ENCODE results near the gene DMTF1.

DMTF1 gene

GRCh38 chr7:87144173-87144657, 8.0 kb upstream of the DMTF1 start:
- in situ Hi-C loops (cut with MboI; ENCODE audit: low sequenced_read_pairs, unreplicated experiment): loop anchor here (10.0 kb wide), 1 partner anchor 69 kb away; no protein-coding TSS in a partner anchor
- TF ChIP-seq CTCF (IDR thresholded peaks at IDR 0.05; ENCODE audit: borderline replicate concordance, control extremely low read depth, extremely low read depth, insufficient read depth, missing control alignments): no peak
- DNase-seq (ENCODE audit: low spot score): peak; percentile 57

GRCh38 chr7:87146740-87147386, 5.4 kb upstream of the DMTF1 start:
- no peak for TF ChIP-seq CTCF (IDR thresholded peaks at IDR 0.05; ENCODE audit: borderline replicate concordance, control extremely low read depth, extremely low read depth, insufficient read depth, missing control alignments)
- DNase-seq (ENCODE audit: low spot score): no peak
- in situ Hi-C loops (cut with MboI; ENCODE audit: low sequenced_read_pairs, unreplicated experiment): loop anchor here (10.0 kb wide), 1 partner anchor 72 kb away; no protein-coding TSS in a partner anchor

- TF ChIP-seq CTCF (IDR thresholded peaks at IDR 0.05; ENCODE audit: borderline replicate concordance, control extremely low read depth, extremely low read depth, insufficient read depth, missing control alignments): no peak
- no peak for DNase-seq (ENCODE audit: low spot score)
- in situ Hi-C loops (cut with MboI; ENCODE audit: low sequenced_read_pairs, unreplicated experiment): loop anchor here (10.0 kb wide), 1 partner anchor 73 kb away; no protein-coding TSS in a partner anchor
These were observed 4.8 kb upstream of the DMTF1 start for GRCh38 chr7:87147500-87147899.

GRCh38 chr7:87148332-87148955, 3.8 kb upstream of the DMTF1 start:
- no peak for TF ChIP-seq CTCF (IDR thresholded peaks at IDR 0.05; ENCODE audit: borderline replicate concordance, control extremely low read depth, extremely low read depth, insufficient read depth, missing control alignments)
- peak; percentile 45 for DNase-seq (ENCODE audit: low spot score)
- in situ Hi-C loops (cut with MboI; ENCODE audit: low sequenced_read_pairs, unreplicated experiment): loop anchor here (10.0 kb wide), 1 partner anchor 74 kb away; no protein-coding TSS in a partner anchor

- in situ Hi-C loops (cut with MboI; ENCODE audit: low sequenced_read_pairs, unreplicated experiment): no loop called here
- TF ChIP-seq CTCF (IDR thresholded peaks at IDR 0.05; ENCODE audit: borderline replicate concordance, control extremely low read depth, extremely low read depth, insufficient read depth, missing control alignments): no peak
- no peak for DNase-seq (ENCODE audit: low spot score)
These were observed 1.1 kb upstream of the DMTF1 start for GRCh38 chr7:87151002-87151728.

- DNase-seq (ENCODE audit: low spot score): no peak
- TF ChIP-seq CTCF (IDR thresholded peaks at IDR 0.05; ENCODE audit: borderline replicate concordance, control extremely low read depth, extremely low read depth, insufficient read depth, missing control alignments): no peak
- in situ Hi-C loops (cut with MboI; ENCODE audit: low sequenced_read_pairs, unreplicated experiment): no loop called here
These were observed 533 bp upstream of the DMTF1 start for GRCh38 chr7:87151729-87152111.

Measured in GM13976 (cell line).